Activated CD4-positive, alpha-beta memory T cell treated with anti-CD3 and anti-CD28 coated beads, Interleukin-2, amount 10 ng/mL, durations not matched to agents 7 days and 5 days (primary cell): Measurements from ENCODE around the gene SBF2. TPM values are rescaled to one million over a fixed set of nuclear protein-coding genes. Genes with fewer than 3 reads are reported as not detected.

Source experiments
- CTCF ChIA-PET: fragments of 350-600 bp; sonication (Branson Sonifier 250); formaldehyde crosslinking; loops from one replicate; lab custom pipeline; 2021; ENCODE audit warnings: antibody characterized with exemption, inconsistent platforms; lab: Charles Lee
- POLR2A ChIA-PET: fragments of 350-600 bp; sonication (Branson Sonifier 250); formaldehyde crosslinking; loops from one replicate; lab custom pipeline; 2021; ENCODE audit warnings: antibody characterized with exemption; lab: Charles Lee
- DNase-seq: peaks from one replicate; pipeline ENCODE4 v3.0.0-alpha.2; 2020
- H3K27ac Mint-ChIP-seq: one replicate; pipeline ENCODE4 v1.8.0; 2021; ENCODE audit warnings: mild to moderate bottlenecking, mixed read lengths
- H3K27me3 Mint-ChIP-seq: one replicate; pipeline ENCODE4 v1.8.0; 2021; ENCODE audit warnings: mixed read lengths
- H3K36me3 Mint-ChIP-seq: one replicate; pipeline ENCODE4 v1.8.0; 2021; ENCODE audit warnings: low read depth, mixed read lengths
- H3K4me1 Mint-ChIP-seq: one replicate; pipeline ENCODE4 v1.8.0; 2021; ENCODE audit warnings: mixed read lengths
- H3K4me3 Mint-ChIP-seq: one replicate; pipeline ENCODE4 v1.8.0; 2021; ENCODE audit warnings: mild to moderate bottlenecking, mixed read lengths
- H3K9me3 Mint-ChIP-seq: one replicate; pipeline ENCODE4 v1.8.0; 2021; ENCODE audit warnings: mixed read lengths
- total RNA-seq, 2 experiments: library from RNA; stranded (reverse); gene quantifications; one replicate each; pipeline ENCODE4 v1.2.3, GENCODE V29; 2021

SBF2 gene
- total RNA-seq, 2 experiments from 2014 or later = 6.4 to 9.0 TPM

GRCh38 chr11:9899676-9900075 lies 394.3 kb downstream of the SBF2 start:
- Mint-ChIP-seq H3K27me3 (no peaks in the 10 kb centered on the region), H3K4me1 (no peaks in the 10 kb centered on the region), H3K27ac (no peak overlapping the region), H3K36me3 (no peaks in the 10 kb centered on the region), H3K4me3 (no peak overlapping the region), H3K9me3 (no peaks in the 10 kb centered on the region)
- ChIA-PET CTCF (no interaction called here), POLR2A (interaction anchor here (0.6 kb wide), 1 partner anchor 249 kb away, joined by 3 read pairs; no protein-coding TSS in a partner anchor)
- no peak for DNase-seq

GRCh38 chr11:9896902-9897301 lies 397.1 kb downstream of the SBF2 start:
- CTCF ChIA-PET = no interaction called here
- H3K4me3 Mint-ChIP-seq = no peak overlapping the region
- H3K9me3 Mint-ChIP-seq = no peaks in the 10 kb centered on the region
- no peak overlapping the region for H3K27ac Mint-ChIP-seq
- H3K4me1 Mint-ChIP-seq = no peaks in the 10 kb centered on the region
- POLR2A ChIA-PET = no interaction called here
- H3K36me3 Mint-ChIP-seq = no peaks in the 10 kb centered on the region
- no peaks in the 10 kb centered on the region for H3K27me3 Mint-ChIP-seq
- DNase-seq = no peak

GRCh38 chr11:9895006-9895405 lies 399.0 kb downstream of the SBF2 start:
- CTCF ChIA-PET = interaction anchor here (0.8 kb wide), 1 partner anchor 33 kb away, joined by 3 read pairs; no protein-coding TSS in a partner anchor
- Mint-ChIP-seq H3K36me3 (no peaks in the 10 kb centered on the region), H3K4me3 (no peak overlapping the region), H3K27me3 (no peaks in the 10 kb centered on the region), H3K4me1 (peaks cover 5% of the 10 kb centered on the region), H3K9me3 (no peaks in the 10 kb centered on the region), H3K27ac (no peak overlapping the region)
- POLR2A ChIA-PET = no interaction called here
- no peak for DNase-seq

- POLR2A ChIA-PET = no interaction called here
- Mint-ChIP-seq H3K4me1 (peaks cover 5% of the 10 kb centered on the region), H3K27ac (no peak overlapping the region), H3K27me3 (no peaks in the 10 kb centered on the region), H3K36me3 (no peaks in the 10 kb centered on the region), H3K9me3 (no peaks in the 10 kb centered on the region), H3K4me3 (no peak overlapping the region)
- DNase-seq = no peak
- CTCF ChIA-PET = no interaction called here
Measured at GRCh38 chr11:9893474-9893873, 400.5 kb downstream of the SBF2 start.

GRCh38 chr11:9888938-9889337 lies 405.1 kb downstream of the SBF2 start:
- H3K9me3 Mint-ChIP-seq = no peaks in the 10 kb centered on the region
- H3K4me1 Mint-ChIP-seq = peaks cover 5% of the 10 kb centered on the region
- CTCF ChIA-PET = no interaction called here
- POLR2A ChIA-PET = no interaction called here
- DNase-seq = no peak
- peaks cover 1% of the 10 kb centered on the region for H3K27me3 Mint-ChIP-seq
- H3K36me3 Mint-ChIP-seq = no peaks in the 10 kb centered on the region
- no peak overlapping the region for H3K27ac Mint-ChIP-seq
- no peak overlapping the region for H3K4me3 Mint-ChIP-seq

- no peaks in the 10 kb centered on the region for H3K36me3 Mint-ChIP-seq
- H3K4me3 Mint-ChIP-seq = no peak overlapping the region
- H3K27ac Mint-ChIP-seq = no peak overlapping the region
- no peaks in the 10 kb centered on the region for H3K9me3 Mint-ChIP-seq
- DNase-seq = no peak
- peaks cover 1% of the 10 kb centered on the region for H3K27me3 Mint-ChIP-seq
- POLR2A ChIA-PET = no interaction called here
- CTCF ChIA-PET = no interaction called here
- H3K4me1 Mint-ChIP-seq = peaks cover 5% of the 10 kb centered on the region
Measured at GRCh38 chr11:9887472-9887871, 406.5 kb downstream of the SBF2 start.

GRCh38 chr11:9886595-9886994 lies 407.4 kb downstream of the SBF2 start:
- no peak overlapping the region for H3K27ac Mint-ChIP-seq
- DNase-seq = no peak
- H3K36me3 Mint-ChIP-seq = no peaks in the 10 kb centered on the region
- ChIA-PET CTCF (no interaction called here), POLR2A (no interaction called here)
- H3K27me3 Mint-ChIP-seq = peaks cover 1% of the 10 kb centered on the region
- no peaks in the 10 kb centered on the region for H3K9me3 Mint-ChIP-seq
- no peak overlapping the region for H3K4me3 Mint-ChIP-seq
- peaks cover 4% of the 10 kb centered on the region for H3K4me1 Mint-ChIP-seq

GRCh38 chr11:9884601-9885000 lies 409.4 kb downstream of the SBF2 start:
- Mint-ChIP-seq H3K27me3 (peaks cover 1% of the 10 kb centered on the region), H3K9me3 (no peaks in the 10 kb centered on the region), H3K4me1 (no peaks in the 10 kb centered on the region), H3K27ac (no peak overlapping the region), H3K4me3 (no peak overlapping the region), H3K36me3 (no peaks in the 10 kb centered on the region)
- POLR2A ChIA-PET = no interaction called here
- no peak for DNase-seq
- CTCF ChIA-PET = interaction anchor here (1.1 kb wide), 1 partner anchor 89 kb away, joined by 3 read pairs; no protein-coding TSS in a partner anchor

GRCh38 chr11:9880657-9881056 lies 413.4 kb downstream of the SBF2 start:
- no peak overlapping the region for H3K27ac Mint-ChIP-seq
- H3K9me3 Mint-ChIP-seq = no peaks in the 10 kb centered on the region
- no peak for DNase-seq

GRCh38 chr11:9878936-9879335 lies 415.1 kb downstream of the SBF2 start:
- Mint-ChIP-seq H3K4me3 (no peak overlapping the region), H3K27ac (no peak overlapping the region), H3K9me3 (no peaks in the 10 kb centered on the region), H3K27me3 (no peaks in the 10 kb centered on the region), H3K36me3 (no peaks in the 10 kb centered on the region), H3K4me1 (no peaks in the 10 kb centered on the region)
- CTCF ChIA-PET = no interaction called here
- POLR2A ChIA-PET = no interaction called here
- DNase-seq = no peak

More at GRCh38 chr11:9880657-9881056, 413.4 kb downstream of the SBF2 start:
- POLR2A ChIA-PET = no interaction called here
- Mint-ChIP-seq H3K4me3 (no peak overlapping the region), H3K4me1 (no peaks in the 10 kb centered on the region), H3K36me3 (no peaks in the 10 kb centered on the region), H3K27me3 (no peaks in the 10 kb centered on the region)
- CTCF ChIA-PET = no interaction called here

- CTCF ChIA-PET = interaction anchor here (0.7 kb wide), 1 partner anchor 200 kb away, joined by 3 read pairs; no protein-coding TSS in a partner anchor
- no peaks in the 10 kb centered on the region for H3K36me3 Mint-ChIP-seq
- H3K27me3 Mint-ChIP-seq = no peaks in the 10 kb centered on the region
- no peaks in the 10 kb centered on the region for H3K9me3 Mint-ChIP-seq
- H3K4me3 Mint-ChIP-seq = no peak overlapping the region
- no peaks in the 10 kb centered on the region for H3K4me1 Mint-ChIP-seq
- H3K27ac Mint-ChIP-seq = no peak overlapping the region
- POLR2A ChIA-PET = no interaction called here
- no peak for DNase-seq
Measured at GRCh38 chr11:9876331-9876730, 417.7 kb downstream of the SBF2 start.

GRCh38 chr11:9875862-9876261 lies 418.2 kb downstream of the SBF2 start:
- CTCF ChIA-PET = interaction anchor here (0.7 to 1.0 kb wide), 2 partner anchors 13 to 200 kb away, joined by 3 read pairs; no protein-coding TSS in a partner anchor
- POLR2A ChIA-PET = no interaction called here

GRCh38 chr11:9875399-9875798 lies 418.6 kb downstream of the SBF2 start:
- no peaks in the 10 kb centered on the region for H3K4me1 Mint-ChIP-seq
- H3K27ac Mint-ChIP-seq = no peak overlapping the region
- H3K9me3 Mint-ChIP-seq = no peaks in the 10 kb centered on the region
- H3K4me3 Mint-ChIP-seq = no peak overlapping the region
- no peaks in the 10 kb centered on the region for H3K36me3 Mint-ChIP-seq
- ChIA-PET POLR2A (no interaction called here), CTCF (interaction anchor here (1.0 kb wide), 1 partner anchor 12 kb away, joined by 3 read pairs; no protein-coding TSS in a partner anchor)
- no peak for DNase-seq
- H3K27me3 Mint-ChIP-seq = no peaks in the 10 kb centered on the region

More at GRCh38 chr11:9875862-9876261, 418.2 kb downstream of the SBF2 start:
- Mint-ChIP-seq H3K4me3 (no peak overlapping the region), H3K36me3 (no peaks in the 10 kb centered on the region), H3K27me3 (no peaks in the 10 kb centered on the region), H3K4me1 (no peaks in the 10 kb centered on the region), H3K27ac (no peak overlapping the region), H3K9me3 (no peaks in the 10 kb centered on the region)
- no peak for DNase-seq

- H3K4me3 Mint-ChIP-seq = no peak overlapping the region
- ChIA-PET POLR2A (interaction anchor here (0.6 kb wide), 1 partner anchor 18 kb away, joined by 3 read pairs; no protein-coding TSS in a partner anchor), CTCF (no interaction called here)
- no peak overlapping the region for H3K27ac Mint-ChIP-seq
- no peaks in the 10 kb centered on the region for H3K9me3 Mint-ChIP-seq
- H3K27me3 Mint-ChIP-seq = no peaks in the 10 kb centered on the region
- H3K4me1 Mint-ChIP-seq = no peaks in the 10 kb centered on the region
- no peaks in the 10 kb centered on the region for H3K36me3 Mint-ChIP-seq
- no peak for DNase-seq
Measured at GRCh38 chr11:9874466-9874865, 419.6 kb downstream of the SBF2 start.
